Keratinocyte (primary cell): Measurements from ENCODE around the gene FGD4.

Experiments
- EZH2 ChIP-seq: IDR thresholded peaks from one replicate; pipeline ENCODE4 v1.6.1; 2012; ENCODE audit warnings: inconsistent platforms, mild to moderate bottlenecking, low read length, moderate library complexity
- TF ChIP-seq, protein P1 (sequence below), 3 experiments: IDR thresholded peaks in 1 of 3; conservative IDR thresholded peaks in 1 of 3; optimal IDR thresholded peaks in 1 of 3; 2 replicates in 2 of 3; 3 replicates in 1 of 3; pipeline versions ENCODE3 to v1.5.1; 2011; ENCODE audit warnings: low read length in 3 of 3, mild to moderate bottlenecking in 3 of 3, moderate library complexity in 2 of 3, control low read depth in 1 of 3, inconsistent platforms in 1 of 3; ENCODE audit not compliant: insufficient read depth in 2 of 3; ENCODE audit errors: extremely low read depth in 1 of 3

DNA sequence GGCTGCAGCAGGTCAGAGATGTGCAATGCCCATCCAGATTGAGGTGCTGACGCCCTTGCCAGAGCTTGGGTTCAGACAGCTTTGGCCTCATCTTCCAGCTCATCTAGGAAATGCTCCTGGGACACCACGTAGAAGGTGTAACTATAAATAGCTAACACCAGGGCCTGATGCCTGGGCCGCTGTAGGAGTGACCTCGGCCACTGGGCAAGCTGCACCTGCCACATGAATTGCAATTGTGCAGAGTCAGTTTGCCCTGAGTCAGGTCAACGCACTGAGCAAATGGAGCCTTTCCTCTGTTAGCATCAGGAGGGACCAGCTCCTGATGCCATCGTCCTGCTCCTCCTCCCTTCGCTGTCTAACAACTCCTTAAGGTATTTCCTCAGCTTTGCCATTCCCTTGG is 262.3 kb downstream of the FGD4 start:
- TF ChIP-seq, protein P1, sequence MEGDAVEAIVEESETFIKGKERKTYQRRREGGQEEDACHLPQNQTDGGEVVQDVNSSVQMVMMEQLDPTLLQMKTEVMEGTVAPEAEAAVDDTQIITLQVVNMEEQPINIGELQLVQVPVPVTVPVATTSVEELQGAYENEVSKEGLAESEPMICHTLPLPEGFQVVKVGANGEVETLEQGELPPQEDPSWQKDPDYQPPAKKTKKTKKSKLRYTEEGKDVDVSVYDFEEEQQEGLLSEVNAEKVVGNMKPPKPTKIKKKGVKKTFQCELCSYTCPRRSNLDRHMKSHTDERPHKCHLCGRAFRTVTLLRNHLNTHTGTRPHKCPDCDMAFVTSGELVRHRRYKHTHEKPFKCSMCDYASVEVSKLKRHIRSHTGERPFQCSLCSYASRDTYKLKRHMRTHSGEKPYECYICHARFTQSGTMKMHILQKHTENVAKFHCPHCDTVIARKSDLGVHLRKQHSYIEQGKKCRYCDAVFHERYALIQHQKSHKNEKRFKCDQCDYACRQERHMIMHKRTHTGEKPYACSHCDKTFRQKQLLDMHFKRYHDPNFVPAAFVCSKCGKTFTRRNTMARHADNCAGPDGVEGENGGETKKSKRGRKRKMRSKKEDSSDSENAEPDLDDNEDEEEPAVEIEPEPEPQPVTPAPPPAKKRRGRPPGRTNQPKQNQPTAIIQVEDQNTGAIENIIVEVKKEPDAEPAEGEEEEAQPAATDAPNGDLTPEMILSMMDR (optimal IDR thresholded peaks at IDR 0.05 in 1 of 3, IDR thresholded peaks at IDR 0.05 in 1 of 3, conservative IDR thresholded peaks at IDR 0.05 in 1 of 3; ENCODE audit: extremely low read depth in 1 of 3, insufficient read depth in 2 of 3, low read length in 3 of 3), result no peak
- no peak for TF ChIP-seq EZH2
